GM12878 (cell line): Measurements from ENCODE around the gene C8B. TPM values are rescaled to one million over a fixed set of nuclear protein-coding genes. Genes with fewer than 3 reads are reported as not detected.

Experiments
- ATAC-seq: fragments of 200-7000 bp; cut with Tn5 transposase; 3 replicates; pipeline ENCODE4 v1.9.1; 2020; ENCODE audit warnings: mild to moderate bottlenecking, moderate library complexity
- BruUV-seq: library from RNA; stranded (reverse); fragments of 400-500 nt; replicated peaks from 2 replicates; lab custom pipeline; 2021; lab: Mats Ljungman, UMichigan
- CTCF ChIA-PET: fragments of 300-600 bp; sonication (Branson Sonifier 250); formaldehyde crosslinking; extraction: SDS; loops from one replicate; lab custom pipeline; 2021; ENCODE audit warnings: inconsistent platforms; lab: Yijun Ruan, JAX
- POLR2A ChIA-PET: fragments of 350-600 bp; formaldehyde crosslinking; extraction: SDS; loops from one replicate; lab custom pipeline; 2021; ENCODE audit warnings: inconsistent platforms; lab: Charles Lee
- RAD21 ChIA-PET: fragments of 300-600 bp; sonication (Branson Sonifier 250); formaldehyde crosslinking; loops from one replicate; lab custom pipeline; 2023; ENCODE audit warnings: antibody characterized with exemption; ENCODE audit not compliant: unreplicated experiment; lab: Charles Lee
- SMC1A ChIA-PET: fragments of 300-600 bp; sonication (Branson Sonifier 250); formaldehyde crosslinking; loops from one replicate; lab custom pipeline; 2023; ENCODE audit not compliant: unreplicated experiment, uncharacterized antibody; lab: Charles Lee
- DNase-seq: peaks from one replicate; pipeline ENCODE4 v3.0.0-alpha.2; 2011; ENCODE audit warnings: low read depth, low spot score
- FAIRE-seq: peaks from 3 replicates; lab custom pipeline; 2011; peaks lifted over from hg19 to GRCh38; lab: Jason Lieb, UNC
- H2AFZ ChIP-seq: 2 replicates; pipeline ENCODE4 v1.6.0; 2011; ENCODE audit warnings: low read depth, low read length, control low read depth; ENCODE audit not compliant: control insufficient read depth
- H3K27ac ChIP-seq: 2 replicates; pipeline ENCODE4 v1.5.1; 2011; ENCODE audit warnings: control low read depth; ENCODE audit not compliant: control insufficient read depth, insufficient read depth
- H3K27me3 ChIP-seq, 2 experiments: replicated peaks in 1 of 2; 2 replicates each; pipeline versions ENCODE4 v1.6.0 to v1.6.1; 2011; ENCODE audit warnings: low read length in 1 of 2; ENCODE audit not compliant: control insufficient read depth in 2 of 2, insufficient read depth in 2 of 2
- H3K36me3 ChIP-seq, 2 experiments: 2 replicates each; pipeline ENCODE4 v1.5.1; 2011; ENCODE audit warnings: low read length in 1 of 2; ENCODE audit not compliant: control insufficient read depth in 2 of 2, insufficient read depth in 2 of 2
- H3K4me1 ChIP-seq: 2 replicates; pipeline ENCODE4 v1.6.1; 2011; ENCODE audit warnings: mild to moderate bottlenecking, low read length, moderate library complexity, mixed read lengths; ENCODE audit not compliant: control insufficient read depth, insufficient read depth
- H3K4me2 ChIP-seq: 2 replicates; pipeline ENCODE4 v1.6.0; 2011; ENCODE audit warnings: control low read depth; ENCODE audit not compliant: control insufficient read depth, insufficient read depth
- H3K4me3 ChIP-seq: fragments of 200-600 bp; sonication (generic); 2 replicates; pipeline ENCODE4 v1.5.1; 2016
- H3K79me2 ChIP-seq: 2 replicates; pipeline ENCODE4 v1.6.0; 2011; ENCODE audit warnings: low read length; ENCODE audit not compliant: control insufficient read depth, insufficient read depth
- H3K9ac ChIP-seq: 2 replicates; pipeline ENCODE4 v1.8.0; 2011; ENCODE audit warnings: low read length, control low read depth, mixed read lengths; ENCODE audit not compliant: control insufficient read depth, insufficient read depth
- H3K9me3 ChIP-seq: replicated peaks from 3 replicates; pipeline ENCODE4 v1.5.1; 2011; ENCODE audit warnings: mild to moderate bottlenecking, low read length; ENCODE audit not compliant: control insufficient read depth, insufficient read depth
- H4K20me1 ChIP-seq: 2 replicates; pipeline ENCODE4 v1.6.0; 2011; ENCODE audit not compliant: control insufficient read depth, insufficient read depth
- BACH1 ChIP-seq: fragments of 450-650 bp; IDR thresholded peaks from 2 replicates; pipeline ENCODE4 v1.6.1; 2017; ENCODE audit warnings: mild to moderate bottlenecking, borderline replicate concordance
- BRCA1 ChIP-seq: IDR thresholded peaks from 2 replicates; pipeline ENCODE4 v1.6.1; 2011; ENCODE audit warnings: low read depth, low read length, improper control_type of control experiment
- CUX1 ChIP-seq: IDR thresholded peaks from 2 replicates; pipeline ENCODE4 v1.6.1; 2012; ENCODE audit warnings: improper control_type of control experiment, low read depth, low read length; ENCODE audit not compliant: insufficient replicate concordance
- IRF5 ChIP-seq: fragments of 450-650 bp; IDR thresholded peaks from 2 replicates; pipeline ENCODE4 v1.6.1; 2017; ENCODE audit warnings: borderline replicate concordance
- JUNB ChIP-seq: IDR thresholded peaks from 2 replicates; pipeline ENCODE4 v1.6.1; 2016; ENCODE audit warnings: antibody characterized with exemption, mild to moderate bottlenecking
- MLLT1 ChIP-seq: fragments of 450-650 bp; IDR thresholded peaks from 2 replicates; pipeline ENCODE4 v1.6.1; 2016; ENCODE audit warnings: mild to moderate bottlenecking
- PAX5 ChIP-seq: IDR thresholded peaks from 2 replicates; pipeline ENCODE4 v1.6.1; 2011; ENCODE audit warnings: low read depth, low read length, borderline replicate concordance
- RB1 ChIP-seq: fragments of 450-650 bp; formaldehyde crosslinking; IDR thresholded peaks from 2 replicates; pipeline ENCODE4 v1.6.1; 2017; ENCODE audit warnings: mild to moderate bottlenecking, borderline replicate concordance
- RELB ChIP-seq: fragments of 450-650 bp; IDR thresholded peaks from 2 replicates; pipeline ENCODE4 v1.6.1; 2017; ENCODE audit warnings: low read depth, mild to moderate bottlenecking, moderate library complexity
- RUNX3 ChIP-seq: IDR thresholded peaks from 2 replicates; pipeline ENCODE4 v1.6.1; 2012; ENCODE audit warnings: low read length, inconsistent platforms
- SIN3A ChIP-seq: IDR thresholded peaks from 2 replicates; pipeline ENCODE4 v1.6.1; 2012; ENCODE audit warnings: low read depth, low read length, improper control_type of control experiment
- SMAD1 ChIP-seq: fragments of 450-650 bp; IDR thresholded peaks from 2 replicates; pipeline ENCODE4 v1.6.1; 2018; ENCODE audit warnings: mild to moderate bottlenecking, low read depth; ENCODE audit not compliant: partially characterized antibody
- ZNF207 ChIP-seq: fragments of 450-650 bp; IDR thresholded peaks from 2 replicates; pipeline ENCODE4 v1.6.1; 2014; ENCODE audit warnings: antibody characterized with exemption, mild to moderate bottlenecking, borderline replicate concordance
- WGBS: methylation state at CpG from one replicate; pipeline ENCODE4 v1.1.6; 2016; ENCODE audit warnings: low lambda C conversion rate; ENCODE audit not compliant: insufficient replicate concordance, insufficient coverage; ENCODE audit errors: missing lambda C conversion rate; 5-methylcytosine and 5-hydroxymethylcytosine counted together
- in situ Hi-C: fragments of 300-500 bp; cut with MboI; formaldehyde crosslinking; loops from 9 replicates; pipeline ENCODE4 v1.14.3; 2018; ENCODE audit warnings: mixed read lengths
- intact Hi-C: fragments of 100-400 bp; cut with micrococcal nuclease; formaldehyde crosslinking; loops from one replicate; pipeline ENCODE4 v1.14.2; 2022; ENCODE audit not compliant: unreplicated experiment
- polyA plus RNA-seq, 11 experiments: library from polyadenylated mRNA; depleted of rRNA in 4 of 11; unstranded in 6 of 11; stranded (reverse) in 5 of 11; fragments of >200 nt; fragmentation: Nextera tagmentation in 4 of 11; fragmentation: Illumina TruSeq in 1 of 11; extraction: Ambion mirVana in 4 of 11; extraction: Trizol in 1 of 11; gene quantifications; 1 replicate in 1 of 11; 2 replicates in 10 of 11; pipeline versions ENCODE4 v1.2.1 to v1.2.3, GENCODE V29; 2011 to 2016; ENCODE audit warnings: inconsistent platforms in 2 of 11, missing spikeins in 2 of 11, low read depth in 1 of 11
- total RNA-seq, 4 experiments: library from RNA; depleted of rRNA in 3 of 4; stranded (reverse); fragments of >200 nt in 3 of 4; fragmentation: Illumina TruSeq in 1 of 4; extraction: Trizol in 1 of 4; gene quantifications; 2 replicates each; pipeline versions ENCODE4 v1.2.1 to v1.2.3, GENCODE V29; 2013 to 2021

Gene C8B
- total and polyA plus RNA-seq, 10 of the 15 experiments (the other 5 are each of a cell fraction or from before 2014, with no cell fraction given) = not detected

DNA sequence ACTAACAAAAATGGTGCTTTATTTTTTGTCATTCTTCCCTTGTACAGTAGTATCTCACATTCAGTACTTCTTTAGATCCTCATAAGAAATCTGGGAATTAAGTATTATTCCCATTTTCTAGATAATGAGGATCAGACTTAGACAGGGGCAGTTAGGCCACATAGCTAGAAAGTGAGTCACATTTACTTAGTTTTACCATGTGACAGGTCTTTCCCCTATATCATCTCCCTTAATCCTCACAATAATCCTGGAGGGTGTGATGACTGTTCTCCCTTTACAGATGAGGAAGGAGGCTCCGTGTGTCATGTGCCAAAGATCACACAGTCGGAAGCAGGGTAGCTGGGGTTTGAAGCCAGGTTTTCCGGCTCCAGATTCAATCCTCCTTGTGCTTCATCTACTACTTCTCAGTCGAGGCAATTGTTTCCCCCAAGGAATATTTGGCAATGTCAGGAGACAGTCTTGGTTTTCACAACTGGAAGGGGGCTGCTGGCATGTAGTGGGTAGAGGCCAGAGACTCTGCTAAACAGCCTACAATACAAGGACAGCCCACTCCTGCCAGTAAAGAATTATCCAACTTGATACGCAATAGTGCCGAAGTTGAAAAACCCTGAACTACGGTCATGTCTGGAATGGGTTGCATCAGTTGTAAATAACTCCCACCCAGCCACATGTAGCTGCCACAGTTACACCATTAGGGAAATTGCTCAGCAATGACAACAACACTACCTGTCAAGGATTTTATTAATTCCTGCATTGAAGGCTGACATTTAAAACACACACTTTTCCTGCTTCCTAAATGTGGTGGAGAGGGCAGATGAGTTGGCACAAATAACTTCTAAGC lies 54.5 kb downstream of the C8B start:
- RAD21 ChIA-PET = no interaction called here
- CTCF ChIA-PET = interaction anchor here (0.7 kb wide), 1 partner anchor 11 kb away, joined by 3 read pairs; no protein-coding TSS in a partner anchor
- H3K9ac ChIP-seq = no peak overlapping the region
- H2AFZ ChIP-seq = no peak overlapping the region
- DNase-seq (no peak), FAIRE-seq (no peak), ATAC-seq (no peak)
- no peaks in the 10 kb centered on the region for H3K36me3 ChIP-seq
- no peak overlapping the region for H3K4me2 ChIP-seq
- no peaks in the 10 kb centered on the region for H4K20me1 ChIP-seq
- H3K27ac ChIP-seq = no peak overlapping the region
- H3K79me2 ChIP-seq = no peaks in the 10 kb centered on the region
- no peaks in the 10 kb centered on the region for H3K4me1 ChIP-seq
- no peak overlapping the region for H3K4me3 ChIP-seq
- SMC1A ChIA-PET = no interaction called here
- WGBS = 38% methylated on average over 7 of the region's 7 CpGs
- intact Hi-C loops = no loop called here
- in situ Hi-C loops = no loop called here
- no TSS peak for BruUV-seq
- peaks cover 0 to 2% of the 10 kb centered on the region in 2 experiments; a peak in 1 of 4 replicates for H3K27me3 ChIP-seq
- H3K9me3 ChIP-seq = no peaks in the 10 kb centered on the region
- POLR2A ChIA-PET = no interaction called here
- TF ChIP-seq MLLT1 (no peak), IRF5 (no peak), ZNF207 (no peak), RELB (no peak), SMAD1 (no peak), BRCA1 (no peak), JUNB (no peak), SIN3A (no peak), RUNX3 (no peak), BACH1 (no peak), CUX1 (no peak), PAX5 (no peak), RB1 (no peak)
